Pulmonary artery endothelial cell (primary cell): ENCODE measurements around the gene CENPA. TPM values are rescaled to one million over a fixed set of nuclear protein-coding genes. Genes with fewer than 3 reads are reported as not detected.
"Not testable (repeated sequence)": the region's sequence is repeated elsewhere in the genome, so short reads cannot be mapped to it uniquely, and the experiment has no call there.

Experiments
- DNase-seq: peaks from one replicate; pipeline ENCODE4 v3.0.0-alpha.2; 2011; ENCODE audit warnings: low read depth, low spot score
- total RNA-seq: library from RNA; depleted of rRNA; stranded (reverse); fragments of >200 nt; gene quantifications from 2 replicates; pipeline ENCODE4 v1.2.3, GENCODE V29; 2014

CENPA gene
- total RNA-seq: 14.2 and 28.3 TPM in 2 replicates

GRCh38 chr2:26785431-26786206 is at the start of gene CENPA:
Gene CENPA, plus strand, starts transcription at chr2:26786056. Its CDS starts 141 bp downstream, at chr2:26786197.
- DNase-seq: peak; percentile 99

DNA sequence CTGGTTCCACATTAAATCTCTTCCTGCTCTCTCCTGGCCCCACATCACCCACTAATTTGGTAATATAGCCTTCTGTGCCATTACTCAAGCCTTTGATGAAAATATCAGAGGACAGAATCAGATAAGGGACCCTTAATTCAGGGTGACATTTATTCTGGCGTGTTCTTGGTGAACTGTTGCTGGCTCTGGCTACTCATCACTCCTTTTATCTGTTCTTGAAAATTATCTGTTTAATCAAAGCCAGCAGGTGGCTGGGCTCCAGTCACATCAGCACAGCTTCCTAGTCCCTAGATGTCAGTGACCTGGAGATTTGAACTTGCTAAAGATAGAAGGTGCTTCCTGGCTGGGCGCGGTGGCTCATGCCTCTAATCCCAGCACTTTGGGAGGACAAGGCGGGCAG is 48.6 kb upstream of the CENPA start:
- no peak for DNase-seq

DNA sequence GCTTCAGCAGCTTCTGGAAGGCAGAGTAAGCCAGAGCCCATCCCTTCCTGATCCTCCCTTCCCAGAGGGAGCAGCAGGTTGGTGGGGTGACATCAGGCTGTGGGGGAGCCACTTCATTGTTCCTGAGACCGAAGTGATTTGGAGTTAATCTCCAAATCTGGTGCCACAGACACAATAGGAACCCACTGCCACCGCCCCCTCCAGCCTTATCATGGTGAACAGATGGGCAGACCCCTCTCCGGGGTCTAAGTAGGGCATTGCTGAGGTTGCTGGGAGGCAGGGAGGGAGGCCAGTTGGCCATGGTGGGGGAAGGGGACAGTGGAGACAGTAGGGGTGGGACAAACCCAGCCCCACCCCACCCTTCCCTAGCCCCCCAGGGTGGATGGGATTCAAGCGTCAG is 47.4 kb upstream of the CENPA start:
- no peak for DNase-seq

DNA sequence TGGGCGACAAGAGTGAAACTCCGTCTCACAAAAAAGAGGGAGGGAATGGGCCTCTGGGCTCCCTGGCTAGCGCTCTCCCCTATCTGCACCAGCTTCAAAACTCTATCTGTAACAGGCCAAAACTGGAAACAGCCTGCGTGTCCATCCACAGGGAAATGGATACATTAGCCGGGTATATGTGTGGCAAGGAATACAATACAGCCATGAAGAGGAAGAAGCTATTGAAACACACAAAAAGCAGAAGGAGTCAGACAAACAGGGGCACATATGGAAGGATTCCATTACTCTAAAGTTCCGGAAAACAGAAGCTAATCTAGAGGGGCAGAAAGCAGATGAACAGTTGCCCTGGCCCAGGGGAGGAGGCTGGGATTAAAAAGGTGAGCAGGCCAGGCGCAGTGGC is 46.3 kb upstream of the CENPA start:
- no peak for DNase-seq

- DNase-seq: no peak
Observed at GRCh38 chr2:26740346-26740745, 45.5 kb upstream of the CENPA start.

- DNase-seq: no peak
Observed at GRCh38 chr2:26740890-26741302, 45.0 kb upstream of the CENPA start.

DNA sequence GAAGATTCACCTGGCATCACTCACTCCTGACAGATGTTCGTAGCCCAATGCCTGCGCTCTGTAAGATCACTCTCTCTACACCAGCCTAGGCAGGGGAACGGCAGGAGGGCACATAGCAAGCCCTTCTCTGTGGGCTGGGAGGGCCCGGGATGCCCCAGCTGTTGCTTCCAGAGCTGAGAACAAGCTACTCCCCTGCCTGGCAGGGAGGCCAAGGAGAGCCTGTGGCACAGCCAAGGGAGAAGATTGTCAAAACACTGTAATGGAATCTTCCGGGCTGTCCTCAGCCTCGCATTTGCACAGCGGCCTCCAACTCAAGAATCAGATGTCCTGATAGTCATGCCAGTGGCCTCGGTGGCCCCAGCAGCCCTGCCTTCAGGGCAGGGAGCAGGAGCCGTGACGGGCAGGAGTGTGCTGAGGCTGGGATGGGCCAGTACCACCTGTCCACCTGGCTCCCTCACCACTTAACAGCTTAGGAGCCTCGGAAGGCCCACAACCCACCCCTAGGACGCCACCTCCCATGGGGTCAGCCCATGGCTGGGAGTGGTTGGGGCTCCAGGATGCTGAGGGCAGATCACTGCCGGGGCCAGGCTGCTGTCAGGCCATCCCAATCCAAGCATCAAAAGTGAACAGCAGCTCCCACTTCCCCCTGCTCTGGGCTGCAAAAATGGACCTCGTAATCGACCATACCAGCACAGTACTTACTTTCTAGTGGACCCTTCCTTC is 43.6 kb upstream of the CENPA start:
- DNase-seq: no peak

GRCh38 chr2:26743852-26744251 is 42.0 kb upstream of the CENPA start:
- no peak for DNase-seq

- DNase-seq: no peak
Observed at GRCh38 chr2:26744953-26745352, 40.9 kb upstream of the CENPA start.

GRCh38 chr2:26745609-26746327 is 40.1 kb upstream of the CENPA start:
- peak; percentile 49 for DNase-seq

DNA sequence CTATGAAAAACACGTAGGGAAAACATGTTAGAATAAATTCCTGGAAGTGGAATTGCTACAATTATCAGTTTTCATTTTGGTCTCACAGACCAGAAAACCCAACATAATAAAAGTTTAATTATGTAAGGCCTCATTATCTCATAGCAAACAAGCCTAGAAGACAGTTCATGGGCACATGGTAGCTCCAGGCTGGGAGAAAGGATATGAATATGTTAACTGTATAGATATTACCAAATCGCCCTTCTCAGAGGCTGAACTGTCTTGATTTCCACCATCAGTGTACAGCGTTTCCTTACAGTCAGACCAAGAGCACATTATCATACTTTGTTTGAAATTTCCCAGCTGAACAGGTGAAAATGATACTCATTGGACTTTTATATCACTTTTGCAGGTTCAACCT is 38.9 kb upstream of the CENPA start:
- DNase-seq: no peak

- DNase-seq: not testable (repeated sequence)
Observed at GRCh38 chr2:26749787-26750420, 36.0 kb upstream of the CENPA start.

DNA sequence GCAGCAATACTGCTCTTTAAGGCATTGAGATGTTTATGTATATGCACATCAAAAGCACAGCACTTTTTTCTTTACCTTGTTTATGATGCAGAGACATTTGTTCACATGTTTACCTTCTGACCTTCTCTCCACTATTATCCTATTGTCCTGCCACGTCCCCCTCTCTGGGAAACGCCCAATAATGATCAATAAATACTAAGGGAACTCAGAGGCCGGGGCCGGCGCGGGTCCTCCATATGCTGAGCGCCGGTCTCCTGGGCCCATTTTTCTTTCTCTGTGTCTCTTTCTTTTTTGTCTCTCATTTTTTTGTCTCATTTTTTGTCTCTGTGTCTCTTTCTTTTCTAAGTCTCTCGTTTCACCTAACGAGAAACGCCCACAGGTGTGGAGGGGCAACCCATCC is 35.4 kb upstream of the CENPA start:
- not testable (repeated sequence) for DNase-seq

GRCh38 chr2:26752656-26753055 is 33.2 kb upstream of the CENPA start:
- no peak for DNase-seq

DNA sequence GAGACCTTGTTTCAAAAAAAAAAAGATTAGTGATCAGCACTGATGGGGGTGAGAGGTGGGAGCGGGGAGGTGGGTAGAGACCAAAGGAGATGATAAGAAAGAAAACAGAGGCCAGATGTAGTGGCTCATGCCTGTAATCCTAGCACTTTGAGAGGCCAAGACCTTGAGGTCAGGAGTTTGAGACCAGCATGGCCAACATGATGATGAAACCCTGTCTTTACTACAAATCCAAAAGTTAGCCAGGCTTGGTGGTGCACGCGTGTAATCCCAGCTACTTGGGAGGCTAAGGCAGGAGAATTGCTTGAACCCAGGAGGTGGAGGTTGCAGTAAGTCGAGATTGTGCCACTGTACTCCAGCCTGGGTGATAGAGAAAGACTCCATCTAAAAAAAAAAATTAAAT is 31.3 kb upstream of the CENPA start:
- no peak for DNase-seq

- no peak for DNase-seq
Observed at GRCh38 chr2:26754972-26755670, 30.7 kb upstream of the CENPA start.

DNA sequence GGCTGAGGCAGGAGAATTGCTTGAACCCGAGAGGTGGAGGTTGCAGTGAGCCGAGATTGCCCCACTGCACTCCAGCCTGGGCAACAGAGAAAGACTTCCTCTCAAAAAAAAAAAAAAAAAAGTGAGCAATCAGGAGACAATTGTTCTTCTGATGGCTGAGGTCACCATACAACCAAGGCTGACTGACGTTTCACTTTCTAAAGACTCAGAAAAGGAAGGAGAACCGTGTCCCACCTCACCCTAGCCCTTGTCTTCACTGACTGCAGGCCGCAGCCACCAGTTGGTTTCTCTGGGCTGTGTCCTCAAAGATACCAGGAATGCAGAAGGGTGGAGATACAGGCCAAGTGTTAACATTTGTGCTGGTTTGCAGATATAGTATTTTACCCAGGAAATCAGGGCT is 29.5 kb upstream of the CENPA start:
- no peak for DNase-seq

- peak; percentile 98 for DNase-seq
Observed at GRCh38 chr2:26757873-26758789, 27.7 kb upstream of the CENPA start.

DNA sequence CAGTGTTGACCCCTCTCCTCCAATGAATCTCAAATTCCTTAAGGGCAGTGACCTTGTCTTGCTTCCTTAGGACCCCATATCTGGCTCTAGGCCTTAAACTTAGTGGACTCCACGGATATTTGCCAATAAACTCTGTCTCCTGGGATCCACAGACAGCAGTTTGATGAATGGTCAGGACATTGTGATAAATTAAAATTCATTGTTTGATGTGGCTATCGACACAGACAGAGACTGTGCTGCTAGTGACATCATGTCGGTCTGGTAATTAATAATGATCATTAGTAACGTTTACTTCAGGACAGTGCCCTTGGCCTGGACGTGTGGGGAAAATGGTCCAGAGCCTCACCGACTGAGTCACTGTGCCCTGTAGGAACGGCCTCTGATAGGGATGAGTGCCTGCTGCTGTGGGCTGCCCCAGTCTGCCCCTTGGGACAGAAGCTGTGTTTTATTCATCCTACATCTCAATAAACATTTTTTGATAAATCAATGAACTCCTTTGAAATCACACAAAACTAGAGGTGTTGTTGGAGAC is 27.0 kb upstream of the CENPA start:
- DNase-seq: no peak

GRCh38 chr2:26759845-26760244 is 26.0 kb upstream of the CENPA start:
- DNase-seq: no peak
